WTC11 (cell line): ENCODE results near the gene PUSL1. TPM values are rescaled to one million over a fixed set of nuclear protein-coding genes. Genes with fewer than 3 reads are reported as not detected.

Experiments
- ATAC-seq: fragments of 200-7000 bp; cut with Tn5 transposase; 2 replicates; pipeline ENCODE4 v1.10.0; 2021; ENCODE audit warnings: mild to moderate bottlenecking, moderate library complexity
- CTCF ChIA-PET: fragments of 300-600 bp; sonication (Branson Sonifier 250); formaldehyde crosslinking; loops from one replicate; lab custom pipeline; 2021; ENCODE audit warnings: antibody characterized with exemption; lab: Charles Lee
- POLR2A ChIA-PET: fragments of 350-600 bp; sonication (Branson Sonifier 250); formaldehyde crosslinking; loops from one replicate; lab custom pipeline; 2021; ENCODE audit warnings: antibody characterized with exemption; lab: Charles Lee
- DNase-seq: peaks from one replicate; pipeline ENCODE4 v3.0.0; 2021; ENCODE audit warnings: low spot score
- H3K27ac Mint-ChIP-seq: 2 replicates; pipeline ENCODE4 v1.8.0; 2021; ENCODE audit warnings: mixed read lengths
- H3K27me3 Mint-ChIP-seq: 2 replicates; pipeline ENCODE4 v1.8.0; 2021; ENCODE audit warnings: low read depth, mild to moderate bottlenecking, moderate library complexity, mixed read lengths
- H3K36me3 Mint-ChIP-seq: 2 replicates; pipeline ENCODE4 v1.8.0; 2021; ENCODE audit warnings: mixed read lengths
- H3K4me1 Mint-ChIP-seq: 2 replicates; pipeline ENCODE4 v1.8.0; 2022; ENCODE audit warnings: mixed read lengths
- H3K4me3 Mint-ChIP-seq: 2 replicates; pipeline ENCODE4 v1.8.0; 2021; ENCODE audit warnings: mild to moderate bottlenecking, moderate library complexity, mixed read lengths
- H3K9me3 Mint-ChIP-seq: 2 replicates; pipeline ENCODE4 v1.8.0; 2021; ENCODE audit warnings: mixed read lengths
- AR ChIP-seq: fragments of 250-450 bp; sonication (Bioruptor Pico); IDR thresholded peaks from 2 replicates; pipeline ENCODE4 v1.9.0; 2021; ENCODE audit warnings: mild to moderate bottlenecking
- ATF1 ChIP-seq: sonication (generic); formaldehyde crosslinking; IDR thresholded peaks from 2 replicates; pipeline ENCODE4 v1.8.1; 2023; ENCODE audit warnings: mild to moderate bottlenecking, moderate library complexity, missing genetic modification reagents
- GABPB1 ChIP-seq: sonication (generic); formaldehyde crosslinking; IDR thresholded peaks from 2 replicates; pipeline ENCODE4 v1.8.1; 2023; ENCODE audit warnings: mild to moderate bottlenecking, missing genetic modification reagents
- NFATC4 ChIP-seq: fragments of 250-450 bp; sonication (Bioruptor Pico); IDR thresholded peaks from 2 replicates; pipeline ENCODE4 v1.9.0; 2021; ENCODE audit warnings: mild to moderate bottlenecking
- NR3C1 ChIP-seq: sonication (generic); formaldehyde crosslinking; conservative IDR thresholded peaks from 2 replicates; pipeline ENCODE4 v1.8.1; 2023; ENCODE audit warnings: low read depth, mild to moderate bottlenecking, missing genetic modification reagents
- OVOL2 ChIP-seq: fragments of 250-450 bp; sonication (Bioruptor Pico); IDR thresholded peaks from 2 replicates; pipeline ENCODE4 v1.9.0; 2021; ENCODE audit warnings: mild to moderate bottlenecking, borderline replicate concordance
- PRRX2 ChIP-seq: fragments of 250-450 bp; sonication (Bioruptor Pico); IDR thresholded peaks from 2 replicates; pipeline ENCODE4 v1.8.0; 2021; ENCODE audit warnings: mild to moderate bottlenecking
- SMAD4 ChIP-seq: sonication (generic); formaldehyde crosslinking; IDR thresholded peaks from 2 replicates; pipeline ENCODE4 v1.8.0; 2022; ENCODE audit warnings: mild to moderate bottlenecking, missing genetic modification reagents
- SOX15 ChIP-seq: fragments of 250-450 bp; sonication (Bioruptor Pico); IDR thresholded peaks from 2 replicates; pipeline ENCODE4 v1.9.0; 2021; ENCODE audit warnings: mild to moderate bottlenecking
- TEAD4 ChIP-seq: sonication (generic); formaldehyde crosslinking; IDR thresholded peaks from 2 replicates; pipeline ENCODE4 v1.8.0; 2022; ENCODE audit warnings: mild to moderate bottlenecking, missing genetic modification reagents
- ZMAT4 ChIP-seq: fragments of 250-450 bp; sonication (Bioruptor Pico); IDR thresholded peaks from 2 replicates; pipeline ENCODE4 v1.9.0; 2021; ENCODE audit warnings: mild to moderate bottlenecking
- ZNF396 ChIP-seq: fragments of 250-450 bp; sonication (Bioruptor Pico); IDR thresholded peaks from 2 replicates; pipeline ENCODE4 v1.8.0; 2021; ENCODE audit warnings: mild to moderate bottlenecking, moderate library complexity, borderline replicate concordance
- ZNF423 ChIP-seq: fragments of 250-450 bp; sonication (Bioruptor Pico); IDR thresholded peaks from 2 replicates; pipeline ENCODE4 v2.1.2; 2022; ENCODE audit warnings: mild to moderate bottlenecking, moderate library complexity
- total RNA-seq: library from RNA; stranded (reverse); gene quantifications from 3 replicates; pipeline ENCODE4 v1.2.3, GENCODE V29; 2021
- TF ChIP-seq, protein P1 (sequence below): sonication (generic); formaldehyde crosslinking; IDR thresholded peaks from 2 replicates; pipeline ENCODE4 v1.8.1; 2022; ENCODE audit warnings: mild to moderate bottlenecking, moderate library complexity, missing genetic modification reagents
- TF ChIP-seq, protein P2 (sequence below): fragments of 250-450 bp; sonication (Bioruptor Pico); IDR thresholded peaks from 2 replicates; pipeline ENCODE4 v1.9.0; 2021; ENCODE audit warnings: moderate library complexity, mild to moderate bottlenecking, inconsistent platforms, borderline replicate concordance
- TF ChIP-seq, protein P3 (sequence below): sonication (generic); formaldehyde crosslinking; IDR thresholded peaks from 2 replicates; pipeline ENCODE4 v1.8.1; 2023; ENCODE audit warnings: mild to moderate bottlenecking, moderate library complexity, missing genetic modification reagents
- TF ChIP-seq, protein P4 (sequence below): sonication (generic); formaldehyde crosslinking; IDR thresholded peaks from 2 replicates; pipeline ENCODE4 v1.8.0; 2023; ENCODE audit warnings: mild to moderate bottlenecking, missing genetic modification reagents

The PUSL1 gene
- total RNA-seq, 1 experiment from 2014 or later: 51.5 TPM

DNA sequence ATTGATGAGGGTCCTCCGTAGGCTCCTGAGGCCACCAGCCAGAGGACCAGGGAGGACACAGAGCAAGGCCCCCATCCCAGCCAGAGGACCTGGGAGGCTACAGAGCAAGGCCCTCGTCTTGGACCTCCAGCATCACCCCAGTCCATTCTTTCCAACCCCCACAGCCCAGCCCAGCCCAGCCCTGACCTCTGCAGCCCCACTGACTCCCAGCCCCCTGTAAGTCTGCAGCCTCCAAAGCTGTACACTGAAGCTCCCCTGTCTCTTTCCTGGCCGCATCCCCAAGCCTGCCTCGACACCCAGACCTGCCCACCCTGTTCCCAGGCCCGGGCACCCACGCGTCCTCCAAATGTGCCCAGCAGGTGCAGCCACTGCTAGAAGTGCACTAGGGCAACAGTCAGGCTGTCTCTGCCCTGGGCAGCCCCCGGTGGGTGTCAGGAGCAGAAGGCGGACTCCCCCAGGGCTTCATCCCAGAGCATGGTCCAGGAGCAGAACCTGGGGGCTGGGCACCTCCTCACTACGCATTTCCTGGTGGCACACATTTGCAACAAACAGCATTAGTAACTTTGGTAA lies 38.7 kb downstream of the PUSL1 start:
- ATAC-seq (no peak), DNase-seq (no peak)
- peaks cover 10% of the 10 kb centered on the region for H3K4me1 Mint-ChIP-seq
- no peaks in the 10 kb centered on the region for H3K9me3 Mint-ChIP-seq
- no peaks in the 10 kb centered on the region for H3K36me3 Mint-ChIP-seq
- no peak for TF ChIP-seq AR (CRISPR knock-in tag)
- TF ChIP-seq SOX15 (CRISPR knock-in tag): no peak
- no peak for TF ChIP-seq ATF1 (CRISPR knock-in tag)
- no peak for TF ChIP-seq OVOL2 (CRISPR knock-in tag)
- TF ChIP-seq TEAD4 (CRISPR knock-in tag): no peak
- TF ChIP-seq, protein P1, sequence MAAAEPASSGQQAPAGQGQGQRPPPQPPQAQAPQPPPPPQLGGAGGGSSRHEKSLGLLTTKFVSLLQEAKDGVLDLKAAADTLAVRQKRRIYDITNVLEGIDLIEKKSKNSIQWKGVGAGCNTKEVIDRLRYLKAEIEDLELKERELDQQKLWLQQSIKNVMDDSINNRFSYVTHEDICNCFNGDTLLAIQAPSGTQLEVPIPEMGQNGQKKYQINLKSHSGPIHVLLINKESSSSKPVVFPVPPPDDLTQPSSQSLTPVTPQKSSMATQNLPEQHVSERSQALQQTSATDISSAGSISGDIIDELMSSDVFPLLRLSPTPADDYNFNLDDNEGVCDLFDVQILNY: no peak
- no peak for TF ChIP-seq NFATC4 (CRISPR knock-in tag)
- no peak for TF ChIP-seq SMAD4 (CRISPR knock-in tag)
- TF ChIP-seq, protein P2, sequence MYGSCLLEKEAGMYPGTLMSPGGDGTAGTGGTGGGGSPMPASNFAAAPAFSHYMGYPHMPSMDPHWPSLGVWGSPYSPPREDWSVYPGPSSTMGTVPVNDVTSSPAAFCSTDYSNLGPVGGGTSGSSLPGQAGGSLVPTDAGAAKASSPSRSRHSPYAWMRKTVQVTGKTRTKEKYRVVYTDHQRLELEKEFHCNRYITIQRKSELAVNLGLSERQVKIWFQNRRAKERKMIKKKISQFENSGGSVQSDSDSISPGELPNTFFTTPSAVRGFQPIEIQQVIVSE (CRISPR knock-in tag): no peak
- TF ChIP-seq ZNF396 (CRISPR knock-in tag): no peak
- no peak for TF ChIP-seq ZMAT4 (CRISPR knock-in tag)
- TF ChIP-seq NR3C1 (CRISPR knock-in tag): no peak
- no peak for TF ChIP-seq PRRX2 (CRISPR knock-in tag)
- no peak for TF ChIP-seq ZNF423 (CRISPR knock-in tag)
- TF ChIP-seq, protein P3, sequence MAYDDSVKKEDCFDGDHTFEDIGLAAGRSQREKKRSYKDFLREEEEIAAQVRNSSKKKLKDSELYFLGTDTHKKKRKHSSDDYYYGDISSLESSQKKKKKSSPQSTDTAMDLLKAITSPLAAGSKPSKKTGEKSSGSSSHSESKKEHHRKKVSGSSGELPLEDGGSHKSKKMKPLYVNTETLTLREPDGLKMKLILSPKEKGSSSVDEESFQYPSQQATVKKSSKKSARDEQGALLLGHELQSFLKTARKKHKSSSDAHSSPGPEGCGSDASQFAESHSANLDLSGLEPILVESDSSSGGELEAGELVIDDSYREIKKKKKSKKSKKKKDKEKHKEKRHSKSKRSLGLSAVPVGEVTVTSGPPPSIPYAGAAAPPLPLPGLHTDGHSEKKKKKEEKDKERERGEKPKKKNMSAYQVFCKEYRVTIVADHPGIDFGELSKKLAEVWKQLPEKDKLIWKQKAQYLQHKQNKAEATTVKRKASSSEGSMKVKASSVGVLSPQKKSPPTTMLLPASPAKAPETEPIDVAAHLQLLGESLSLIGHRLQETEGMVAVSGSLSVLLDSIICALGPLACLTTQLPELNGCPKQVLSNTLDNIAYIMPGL (CRISPR knock-in tag): no peak
- TF ChIP-seq, protein P4, sequence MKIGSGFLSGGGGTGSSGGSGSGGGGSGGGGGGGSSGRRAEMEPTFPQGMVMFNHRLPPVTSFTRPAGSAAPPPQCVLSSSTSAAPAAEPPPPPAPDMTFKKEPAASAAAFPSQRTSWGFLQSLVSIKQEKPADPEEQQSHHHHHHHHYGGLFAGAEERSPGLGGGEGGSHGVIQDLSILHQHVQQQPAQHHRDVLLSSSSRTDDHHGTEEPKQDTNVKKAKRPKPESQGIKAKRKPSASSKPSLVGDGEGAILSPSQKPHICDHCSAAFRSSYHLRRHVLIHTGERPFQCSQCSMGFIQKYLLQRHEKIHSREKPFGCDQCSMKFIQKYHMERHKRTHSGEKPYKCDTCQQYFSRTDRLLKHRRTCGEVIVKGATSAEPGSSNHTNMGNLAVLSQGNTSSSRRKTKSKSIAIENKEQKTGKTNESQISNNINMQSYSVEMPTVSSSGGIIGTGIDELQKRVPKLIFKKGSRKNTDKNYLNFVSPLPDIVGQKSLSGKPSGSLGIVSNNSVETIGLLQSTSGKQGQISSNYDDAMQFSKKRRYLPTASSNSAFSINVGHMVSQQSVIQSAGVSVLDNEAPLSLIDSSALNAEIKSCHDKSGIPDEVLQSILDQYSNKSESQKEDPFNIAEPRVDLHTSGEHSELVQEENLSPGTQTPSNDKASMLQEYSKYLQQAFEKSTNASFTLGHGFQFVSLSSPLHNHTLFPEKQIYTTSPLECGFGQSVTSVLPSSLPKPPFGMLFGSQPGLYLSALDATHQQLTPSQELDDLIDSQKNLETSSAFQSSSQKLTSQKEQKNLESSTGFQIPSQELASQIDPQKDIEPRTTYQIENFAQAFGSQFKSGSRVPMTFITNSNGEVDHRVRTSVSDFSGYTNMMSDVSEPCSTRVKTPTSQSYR (CRISPR knock-in tag): no peak
- no peak for TF ChIP-seq GABPB1 (CRISPR knock-in tag)
- H3K4me3 Mint-ChIP-seq: peak overlapping the region; percentile 70
- H3K27ac Mint-ChIP-seq: no peak overlapping the region
- POLR2A ChIA-PET: interaction anchor here (0.6 to 1.8 kb wide), 2 partner anchors 9 to 269 kb away, joined by 3 to 5 read pairs; no protein-coding TSS in a partner anchor
- H3K27me3 Mint-ChIP-seq: peaks cover under 1% of the 10 kb centered on the region; the same call in 1 of the 2 replicates
- CTCF ChIA-PET: interaction anchor here (0.6 to 2.3 kb wide), 4 partner anchors 9 to 315 kb away, joined by 3 to 18 read pairs (median 8); no protein-coding TSS in a partner anchor
